ENCODE results near the gene IL3.

- TF ChIP-seq POLR2A (IDR thresholded peaks at IDR 0.05): no peak
- TF ChIP-seq CTCF (IDR thresholded peaks at IDR 0.05): no peak
Observed at GRCh38 chr5:132019337-132019736, 41.1 kb upstream of the IL3 start.
